NCI-H2107 (cell line): ENCODE data around the gene PLSCR4.
"Not testable (repeated sequence)": the region's sequence is repeated elsewhere in the genome, so short reads cannot be mapped to it uniquely, and the experiment has no call there.

Source experiments
- DNase-seq: peaks from one replicate; lab custom pipeline; 2025; lab: John Stamatoyannopoulos, UW

PLSCR4 gene

GRCh38 chr3:146250449-146251382 lies at the start of gene PLSCR4:
Gene PLSCR4, minus strand, starts transcription at chr3:146251105. Its CDS starts 29,034 bp downstream, at chr3:146222071.
- DNase-seq: no peak

GRCh38 chr3:146293401-146293800 lies 42.5 kb upstream of the PLSCR4 start:
- DNase-seq: not testable (repeated sequence)

- no peak for DNase-seq
These were observed 33.0 kb upstream of the PLSCR4 start for GRCh38 chr3:146283781-146284445.

- no peak for DNase-seq
These were observed 30.0 kb upstream of the PLSCR4 start for GRCh38 chr3:146280864-146281263.

GRCh38 chr3:146279951-146280350 lies 29.0 kb upstream of the PLSCR4 start:
- no peak for DNase-seq

- no peak for DNase-seq
These were observed 28.1 kb upstream of the PLSCR4 start for GRCh38 chr3:146279013-146279412.

GRCh38 chr3:146277953-146278631 lies 27.2 kb upstream of the PLSCR4 start:
- DNase-seq: no peak

- DNase-seq: no peak
These were observed 24.6 kb upstream of the PLSCR4 start for GRCh38 chr3:146275476-146275875.

- no peak for DNase-seq
These were observed 23.9 kb upstream of the PLSCR4 start for GRCh38 chr3:146274833-146275232.

- DNase-seq: no peak
These were observed 23.0 kb upstream of the PLSCR4 start for GRCh38 chr3:146273721-146274407.

GRCh38 chr3:146271180-146271579 lies 20.3 kb upstream of the PLSCR4 start:
- DNase-seq: no peak

GRCh38 chr3:146269271-146269670 lies 18.4 kb upstream of the PLSCR4 start:
- no peak for DNase-seq

GRCh38 chr3:146268535-146269219 lies 17.8 kb upstream of the PLSCR4 start:
- DNase-seq: no peak

- no peak for DNase-seq
These were observed 14.8 kb upstream of the PLSCR4 start for GRCh38 chr3:146265720-146266119.

- DNase-seq: no peak
These were observed 11.6 kb upstream of the PLSCR4 start for GRCh38 chr3:146262371-146263110.

GRCh38 chr3:146259880-146260589 lies 9.1 kb upstream of the PLSCR4 start:
- no peak for DNase-seq

GRCh38 chr3:146256851-146257486 lies 6.1 kb upstream of the PLSCR4 start:
- no peak for DNase-seq

GRCh38 chr3:146252445-146252844 lies 1.5 kb upstream of the PLSCR4 start:
- not testable (repeated sequence) for DNase-seq

GRCh38 chr3:146249921-146250320 lies 984 bp downstream of the PLSCR4 start:
- no peak for DNase-seq

GRCh38 chr3:146247911-146248310 lies 3.0 kb downstream of the PLSCR4 start:
- no peak for DNase-seq
